Stomach (tissue), 9 donors: Measurements from ENCODE around the gene PPP1R36. TPM values are rescaled to one million over a fixed set of nuclear protein-coding genes. Genes with fewer than 3 reads are reported as not detected.

Experiments used
- DNase-seq, 2 donors: peaks; one replicate each; pipeline versions ENCODE4 v3.0.0 to v3.0.0-alpha.2; 2013 to 2019
- H3K27ac ChIP-seq, 5 donors: fragments of 200-600 bp in 4 of 5; sonication (generic) in 4 of 5; one replicate each; pipeline ENCODE4 v1.5.1; 2013 to 2019; ENCODE audit warnings: mild to moderate bottlenecking in 1 of 5, moderate library complexity in 1 of 5
- H3K27me3 ChIP-seq, 3 donors: fragments of 200-600 bp; sonication (generic); one replicate each; pipeline ENCODE4 v1.5.1; 2017 to 2019; ENCODE audit warnings: mixed run types in 1 of 3
- H3K36me3 ChIP-seq, 4 donors: fragments of 200-600 bp; sonication (generic); 1 replicate in 3 of 4; 2 replicates in 1 of 4; pipeline ENCODE4 v1.5.1; 2016 to 2019
- H3K4me1 ChIP-seq, 4 donors: fragments of 200-600 bp; sonication (generic); one replicate each; pipeline ENCODE4 v1.5.1; 2016 to 2019
- H3K4me3 ChIP-seq, 4 donors: fragments of 200-600 bp; sonication (generic) in 3 of 4; one replicate each; pipeline ENCODE4 v1.5.1; 2016 to 2019; ENCODE audit warnings: mild to moderate bottlenecking in 1 of 4
- H3K9me3 ChIP-seq, 4 donors: fragments of 200-600 bp; sonication (generic); one replicate each; pipeline ENCODE4 v1.5.1; 2016 to 2019
- CTCF ChIP-seq, 7 experiments: fragments of 450-650 bp in 4 of 7; fragments of 200-600 bp in 3 of 7; sonication (generic) in 3 of 7; IDR thresholded peaks; one replicate each; pipeline ENCODE4 v1.5.1; 2016 to 2019; ENCODE audit warnings: antibody characterized with exemption in 7 of 7, control low read depth in 2 of 7, mild to moderate bottlenecking in 1 of 7
- EP300 ChIP-seq: sonication (generic); formaldehyde crosslinking; IDR thresholded peaks from one replicate; pipeline ENCODE4 v1.6.1; 2017; ENCODE audit warnings: antibody characterized with exemption
- POLR2A ChIP-seq, 4 donors: fragments of 450-650 bp; IDR thresholded peaks; one replicate each; pipeline ENCODE4 v1.6.1; 2016; ENCODE audit warnings: antibody characterized with exemption in 4 of 4, control low read depth in 2 of 4, mild to moderate bottlenecking in 1 of 4, moderate library complexity in 1 of 4
- POLR2AphosphoS5 ChIP-seq, 3 donors: sonication (generic); formaldehyde crosslinking; IDR thresholded peaks; one replicate each; pipeline ENCODE4 v1.6.1; 2016; ENCODE audit warnings: antibody characterized with exemption in 3 of 3
- WGBS, 5 donors: extraction: QIAGEN DNeasy Blood & Tissue Kit in 3 of 5; methylation state at CpG; one replicate each; pipeline versions ENCODE4 v1.1.5 to v1.1.7; 2013 to 2018; 5-methylcytosine and 5-hydroxymethylcytosine counted together
- intact Hi-C: fragments of 100-400 bp; cut with DNase I; formaldehyde crosslinking; loops from one replicate; pipeline ENCODE4 v1.15.1; 2023; ENCODE audit warnings: low total_unique reads
- polyA plus RNA-seq, 3 donors: library from polyadenylated mRNA; stranded (reverse); fragments of 200-250 nt; gene quantifications; one replicate each; pipeline ENCODE4 v1.2.3, GENCODE V29; 2013
- total RNA-seq, 5 donors: library from RNA; depleted of rRNA; stranded (reverse); fragments of >200 nt; gene quantifications; one replicate each; pipeline versions ENCODE4 v1.1.0 to v1.2.3, GENCODE V29; 2014 to 2016
- donor health status: healthy with polysubstance abuse.
- donor health status: Bipolar disorder and iron deficiency.
- donor health status: healthy.

The PPP1R36 gene
- total and polyA plus RNA-seq, 8 donors = 3.2 to 13.1 (median 6.2) TPM; not detected in 3

- Histone ChIP-seq H3K27ac (no peak overlapping the region), H3K27me3 (no peaks in the 10 kb centered on the region), H3K9me3 (no peaks in the 10 kb centered on the region), H3K4me3 (no peak overlapping the region), H3K36me3 (peaks cover 13 to 27% (median 24%) of the 10 kb centered on the region in 4 donors), H3K4me1 (peaks cover 0 to 6% (median under 1%) of the 10 kb centered on the region in 4 donors)
- intact Hi-C loops = no loop called here
- TF ChIP-seq POLR2A (IDR thresholded peaks at IDR 0.05) = no peak
- no peak for DNase-seq
- 88 to 95% (median 92%) methylated on average over 2 of the region's 2 CpGs for WGBS, 5 donors
Observed at GRCh38 chr14:64525354-64525753, 24.4 kb upstream of the PPP1R36 start.

DNA sequence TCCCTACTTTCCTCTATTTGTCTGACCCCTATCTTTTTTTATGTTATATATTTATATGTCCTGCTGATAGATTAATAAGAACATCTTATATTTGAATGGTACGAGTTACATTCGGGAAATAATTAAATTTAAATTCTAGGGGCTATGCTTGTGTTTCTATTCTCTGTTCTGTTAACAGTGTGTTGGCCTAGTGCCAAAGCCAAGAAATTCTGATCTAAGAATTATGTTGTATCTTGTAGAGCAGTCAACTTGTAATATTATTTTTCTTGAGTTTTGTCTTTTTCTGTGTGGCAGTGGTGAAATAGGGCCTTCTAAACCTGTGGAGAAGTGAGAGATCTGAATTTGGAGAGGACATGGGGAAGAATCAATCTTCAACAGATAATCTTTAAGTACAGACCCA is 18.2 kb upstream of the PPP1R36 start:
- WGBS, 5 donors = 61 to 88% (median 80%) methylated on average over 2 of the region's 2 CpGs
- intact Hi-C loops = no loop called here
- Histone ChIP-seq H3K4me3 (no peak overlapping the region), H3K27ac (no peak overlapping the region), H3K9me3 (no peaks in the 10 kb centered on the region), H3K36me3 (peaks cover 0 to 4% (median 1%) of the 10 kb centered on the region in 4 donors), H3K27me3 (no peaks in the 10 kb centered on the region), H3K4me1 (no peaks in the 10 kb centered on the region)
- DNase-seq = no peak
- TF ChIP-seq EP300 (no peak), POLR2AphosphoS5 (IDR thresholded peaks at IDR 0.05) (no peak), CTCF (IDR thresholded peaks at IDR 0.05) (no peak)

GRCh38 chr14:64536488-64537245 is 13.1 kb upstream of the PPP1R36 start:
- WGBS, 5 donors = 74 to 91% (median 85%) methylated on average over 4 of the region's 4 CpGs
- DNase-seq = no peak
- no peak overlapping the region for H3K27ac ChIP-seq
- peaks cover 0 to 8% (median 3%) of the 10 kb centered on the region in 4 donors for H3K9me3 ChIP-seq
- no peak overlapping the region for H3K4me3 ChIP-seq
- TF ChIP-seq POLR2A (IDR thresholded peaks at IDR 0.05) (no peak), CTCF (IDR thresholded peaks at IDR 0.05) (no peak), EP300 (no peak)
- peaks cover 0 to 10% (median 9%) of the 10 kb centered on the region in 3 donors for H3K27me3 ChIP-seq
- H3K4me1 ChIP-seq = peaks cover 3 to 20% (median 17%) of the 10 kb centered on the region in 4 donors
- intact Hi-C loops = no loop called here
- H3K36me3 ChIP-seq = no peaks in the 10 kb centered on the region

DNA sequence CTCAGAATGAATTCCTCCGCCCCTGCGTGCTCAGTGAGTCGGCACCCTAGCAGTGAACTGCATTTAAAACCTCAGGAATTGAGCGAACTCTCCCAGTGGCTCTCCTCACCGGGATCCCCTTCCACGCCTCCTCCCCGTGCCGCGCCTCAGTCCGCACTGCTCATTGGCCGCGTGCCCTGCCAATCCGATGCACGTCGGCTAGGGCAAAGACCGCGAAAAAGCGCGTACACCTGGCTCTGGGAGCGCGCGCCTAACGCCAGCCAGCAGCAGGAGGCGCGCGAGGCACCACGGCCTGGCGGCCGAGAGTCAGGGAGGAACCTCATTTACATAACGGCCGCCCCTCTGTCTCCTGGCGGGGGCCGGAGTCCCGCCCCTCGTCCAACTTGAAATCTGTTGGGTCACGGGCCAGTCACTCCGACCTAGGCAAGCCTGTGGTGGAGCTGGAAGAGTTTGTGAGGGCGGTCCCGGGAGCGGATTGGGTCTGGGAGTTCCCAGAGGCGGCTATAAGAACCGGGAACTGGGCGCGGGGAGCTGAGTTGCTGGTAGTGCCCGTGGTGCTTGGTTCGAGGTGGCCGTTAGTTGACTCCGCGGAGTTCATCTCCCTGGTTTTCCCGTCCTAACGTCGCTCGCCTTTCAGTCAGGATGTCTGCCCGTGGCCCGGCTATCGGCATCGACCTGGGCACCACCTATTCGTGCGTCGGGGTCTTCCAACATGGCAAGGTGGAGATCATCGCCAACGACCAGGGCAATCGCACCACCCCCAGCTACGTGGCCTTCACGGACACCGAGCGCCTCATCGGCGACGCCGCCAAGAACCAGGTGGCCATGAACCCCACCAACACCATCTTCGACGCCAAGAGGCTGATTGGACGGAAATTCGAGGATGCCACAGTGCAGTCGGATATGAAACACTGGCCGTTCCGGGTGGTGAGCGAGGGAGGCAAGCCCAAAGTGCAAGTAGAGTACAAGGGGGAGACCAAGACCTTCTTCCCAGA is 9.3 kb upstream of the PPP1R36 start, which contains the start of gene HSPA2:
Gene HSPA2, plus strand, starts transcription at position 534 of the 995 bp plus-strand sequence. Its CDS starts 109 bp downstream, at position 643.
- H3K27ac ChIP-seq = peak within 1 kb of the TSS; percentile 88 to 93 (median 91)
- H3K9me3 ChIP-seq = peaks cover 0 to 9% (median 4%) of the 10 kb centered on the region in 4 donors
- DNase-seq = peak; percentile 99 to 100
- TF ChIP-seq CTCF (IDR thresholded peaks at IDR 0.05) (peak in 5 of 7 experiments; percentile 74 to 91 (median 77)), POLR2A (IDR thresholded peaks at IDR 0.05) (peak in 2 of 4 donors; percentile 87 to 93), POLR2AphosphoS5 (IDR thresholded peaks at IDR 0.05) (peak; percentile 88 to 97 (median 89)), EP300 (no peak)
- H3K4me3 ChIP-seq = peak within 1 kb of the TSS; percentile 57 to 70 (median 67)
- intact Hi-C loops = no loop called here
- no peaks in the 10 kb centered on the region for H3K36me3 ChIP-seq
- WGBS, 5 donors = 7 to 20% (median 9%) methylated on average over 42 to 79 of the region's 79 CpGs
- peaks cover 3 to 55% (median 36%) of the 10 kb centered on the region in 4 donors for H3K4me1 ChIP-seq
- H3K27me3 ChIP-seq = peaks cover 0 to 19% (median 13%) of the 10 kb centered on the region in 3 donors
